Activated CD4-positive, alpha-beta T cell treated with anti-CD3 and anti-CD28 coated beads, Interleukin-2, amount 10 ng/mL, durations not matched to agents 7 days and 5 days (primary cell): Measurements from ENCODE around the gene TNS2. TPM values are rescaled to one million over a fixed set of nuclear protein-coding genes. Genes with fewer than 3 reads are reported as not detected.

Experiments used
- CTCF ChIA-PET: fragments of 350-600 bp; sonication (Branson Sonifier 250); formaldehyde crosslinking; loops from one replicate; lab custom pipeline; 2021; ENCODE audit warnings: antibody characterized with exemption; lab: Charles Lee
- POLR2A ChIA-PET: fragments of 350-600 bp; sonication (Branson Sonifier 250); formaldehyde crosslinking; loops from one replicate; lab custom pipeline; 2021; ENCODE audit warnings: antibody characterized with exemption; lab: Charles Lee
- DNase-seq: peaks from one replicate; pipeline ENCODE4 v3.0.0-alpha.2; 2020
- H3K27ac Mint-ChIP-seq: one replicate; pipeline ENCODE4 v1.8.0; 2021; ENCODE audit warnings: mild to moderate bottlenecking, moderate library complexity, mixed read lengths
- H3K27me3 Mint-ChIP-seq: one replicate; pipeline ENCODE4 v1.8.0; 2021; ENCODE audit warnings: mixed read lengths
- H3K36me3 Mint-ChIP-seq: one replicate; pipeline ENCODE4 v1.8.0; 2021; ENCODE audit warnings: low read depth, mixed read lengths
- H3K4me1 Mint-ChIP-seq: one replicate; pipeline ENCODE4 v1.8.0; 2021; ENCODE audit warnings: mixed read lengths
- H3K4me3 Mint-ChIP-seq: one replicate; pipeline ENCODE4 v1.8.0; 2021; ENCODE audit warnings: mild to moderate bottlenecking, moderate library complexity, mixed read lengths
- H3K9me3 Mint-ChIP-seq: one replicate; pipeline ENCODE4 v1.8.0; 2021; ENCODE audit warnings: mixed read lengths
- total RNA-seq, 2 experiments: library from RNA; stranded (reverse); gene quantifications; one replicate each; pipeline ENCODE4 v1.2.3, GENCODE V29; 2021

Gene TNS2
- total RNA-seq, 2 experiments from 2014 or later, result 0.92 to 1.8 TPM

DNA sequence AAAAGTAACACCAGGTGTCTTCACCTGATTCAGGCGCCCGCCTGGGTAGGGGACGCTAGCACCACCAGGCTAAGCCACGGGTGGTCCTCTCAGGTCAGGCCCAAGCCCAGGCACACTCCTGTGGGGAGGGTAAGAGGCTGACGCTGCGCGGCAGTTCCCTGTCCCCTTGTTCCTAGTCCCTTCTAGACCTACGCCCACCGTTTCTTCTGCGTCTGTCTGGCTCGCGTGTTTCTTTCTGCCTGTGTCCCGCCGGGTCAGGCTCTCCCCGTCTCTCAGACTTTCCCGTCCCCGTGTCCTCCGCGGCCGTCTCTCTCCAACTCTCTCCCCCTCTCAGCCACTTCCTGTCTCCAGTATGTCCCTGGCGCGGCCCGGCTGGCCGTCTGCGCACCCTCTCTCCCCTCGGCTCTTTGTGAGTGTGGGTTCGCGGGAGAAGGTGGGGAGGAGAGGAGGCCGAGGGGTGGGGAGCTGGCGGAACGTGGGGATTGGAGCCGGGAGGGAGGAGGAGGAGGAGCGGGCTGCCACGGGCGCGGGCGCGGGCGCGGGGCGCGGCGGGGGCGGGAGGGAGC, 3.1 kb upstream of the TNS2 start:
- Mint-ChIP-seq H3K27ac (peak overlapping the region; percentile 87), H3K27me3 (peaks cover 10% of the 10 kb centered on the region), H3K4me1 (peaks cover 30% of the 10 kb centered on the region), H3K4me3 (peak overlapping the region; percentile 92), H3K36me3 (peaks cover 2% of the 10 kb centered on the region), H3K9me3 (no peaks in the 10 kb centered on the region)
- DNase-seq, result peak; percentile 42
- POLR2A ChIA-PET, result no interaction called here
- CTCF ChIA-PET, result interaction anchor here (0.6 to 3.1 kb wide), 9 partner anchors 8 to 370 kb away, joined by 3 to 20 read pairs (median 8); partner anchors contain the start of genes SOAT2 and SPRYD3

DNA sequence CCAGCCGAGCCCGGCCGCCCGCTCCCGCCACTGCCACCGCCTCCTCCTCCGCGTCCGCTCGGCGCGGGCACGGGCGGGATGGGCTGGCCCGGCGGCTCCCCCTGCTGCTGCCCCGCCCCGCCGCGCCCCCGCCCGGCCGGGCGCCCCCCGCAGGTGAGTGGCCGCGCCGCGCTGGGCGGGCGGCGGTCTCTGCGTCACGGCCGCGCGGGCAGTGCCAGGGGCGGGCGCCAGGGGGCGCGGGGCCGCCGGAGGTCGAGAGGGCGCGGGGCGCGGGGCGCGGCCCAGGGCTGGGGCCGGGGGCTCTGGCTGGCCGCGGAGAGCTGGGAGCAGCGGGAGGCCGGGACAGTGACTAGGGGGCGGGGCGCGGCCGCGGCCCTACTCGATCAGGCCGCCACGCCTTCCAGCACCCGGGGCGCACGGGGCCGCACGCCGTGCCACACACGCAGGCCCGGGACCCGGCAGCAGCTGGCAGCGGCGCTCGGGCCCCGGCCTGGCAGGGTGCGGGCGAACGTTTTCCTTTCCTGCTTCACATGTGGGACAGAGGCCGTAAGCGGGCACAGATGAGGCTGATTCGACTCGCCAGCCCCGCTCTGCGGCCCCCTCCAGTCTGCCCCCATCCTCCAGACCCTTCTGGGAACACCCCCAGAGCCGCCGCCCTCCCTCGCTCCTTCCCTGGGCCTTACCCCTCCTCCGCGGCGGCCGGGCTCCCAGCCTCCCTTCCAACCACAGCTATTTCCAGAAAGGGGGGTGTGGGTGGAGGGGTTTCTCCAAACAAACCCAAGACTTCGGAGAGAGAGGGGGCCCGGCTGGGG, 2.4 kb upstream of the TNS2 start:
- peak overlapping the region; percentile 32 for H3K4me3 Mint-ChIP-seq
- H3K27me3 Mint-ChIP-seq, result peaks cover 10% of the 10 kb centered on the region
- peaks cover 30% of the 10 kb centered on the region for H3K4me1 Mint-ChIP-seq
- H3K27ac Mint-ChIP-seq, result peak overlapping the region; percentile 13
- CTCF ChIA-PET, result interaction anchor here (0.6 to 3.1 kb wide), 11 partner anchors 9 to 246 kb away, joined by 3 to 20 read pairs (median 5); partner anchors contain the start of genes EIF4B and SOAT2
- no peaks in the 10 kb centered on the region for H3K9me3 Mint-ChIP-seq
- POLR2A ChIA-PET, result no interaction called here
- H3K36me3 Mint-ChIP-seq, result no peaks in the 10 kb centered on the region
- peak; percentile 59 for DNase-seq

DNA sequence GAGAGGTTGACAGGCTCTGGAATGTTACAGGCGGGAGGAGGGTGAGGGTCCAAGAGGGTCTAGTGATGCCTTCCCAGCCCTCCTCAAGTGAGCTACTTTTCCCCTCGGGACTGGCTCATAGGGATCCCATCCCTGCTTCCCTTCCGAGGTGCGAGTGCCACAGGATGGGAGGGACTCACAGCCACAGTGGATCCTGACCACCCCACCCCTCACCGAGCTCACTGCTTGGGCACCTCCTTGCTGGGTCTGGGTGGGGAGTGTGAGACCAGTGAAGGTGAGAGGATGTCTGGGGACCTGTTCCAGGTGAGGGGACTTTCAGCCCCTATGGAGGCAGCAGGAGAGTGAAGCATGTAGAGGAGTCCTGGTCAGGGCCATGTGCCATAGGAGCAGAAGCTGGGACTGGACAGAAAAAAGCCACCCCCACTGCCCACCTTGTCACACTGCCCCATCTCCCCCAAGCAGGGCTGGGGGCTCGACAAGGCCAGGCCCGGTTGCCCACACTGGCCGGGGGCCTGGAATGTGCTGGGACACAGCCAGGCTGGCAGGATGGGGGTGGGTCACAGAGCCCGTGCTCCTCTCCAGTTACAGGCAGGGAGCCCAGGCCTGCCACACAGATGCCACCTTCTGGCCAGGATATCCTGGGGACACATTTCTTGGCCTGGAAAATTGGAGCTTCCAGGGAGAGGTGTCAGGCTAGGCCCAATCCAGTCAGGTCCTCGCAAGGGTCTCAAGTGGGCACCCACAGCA, 1.7 kb upstream of the TNS2 start:
- H3K4me3 Mint-ChIP-seq, result peak overlapping the region; percentile 32
- DNase-seq, result no peak
- no peaks in the 10 kb centered on the region for H3K36me3 Mint-ChIP-seq
- H3K4me1 Mint-ChIP-seq, result peaks cover 30% of the 10 kb centered on the region
- no peaks in the 10 kb centered on the region for H3K9me3 Mint-ChIP-seq
- ChIA-PET POLR2A (no interaction called here), CTCF (interaction anchor here (0.6 to 3.1 kb wide), 14 partner anchors 8 to 1082 kb away, joined by 3 to 20 read pairs (median 4); partner anchors contain the start of genes EIF4B and SOAT2)
- H3K27me3 Mint-ChIP-seq, result peaks cover 10% of the 10 kb centered on the region
- peak overlapping the region; percentile 13 for H3K27ac Mint-ChIP-seq

DNA sequence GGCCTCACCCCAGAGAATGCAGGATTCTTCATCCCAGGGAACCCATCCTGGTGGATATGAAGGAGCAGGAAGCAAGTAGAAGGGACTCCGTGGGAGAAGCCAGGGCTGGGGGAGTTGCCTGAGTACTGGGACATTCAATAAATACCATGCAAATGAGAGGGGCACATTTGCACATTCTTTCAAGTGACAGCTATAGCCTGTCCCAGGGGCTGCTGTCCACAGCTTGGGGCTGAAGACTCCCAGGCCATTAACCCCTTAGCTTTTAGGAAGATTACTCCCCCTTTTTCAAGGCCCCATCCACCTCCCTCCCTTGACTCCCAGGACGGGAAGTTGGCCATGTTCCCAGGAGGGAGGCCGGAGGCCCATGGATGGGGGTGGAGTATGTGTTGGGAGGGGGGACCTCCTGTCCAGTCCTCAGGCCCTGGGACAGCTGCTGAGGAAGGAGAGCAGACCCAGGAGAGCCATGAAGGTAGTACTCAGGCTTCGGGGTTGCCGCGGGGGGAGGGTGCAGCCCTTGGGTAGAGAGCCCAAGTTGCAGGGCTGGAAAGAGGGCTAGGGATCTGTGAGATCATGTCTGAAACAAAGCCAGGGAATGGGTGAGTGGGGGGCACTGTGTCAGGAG, 974 bp upstream of the TNS2 start:
- H3K9me3 Mint-ChIP-seq, result no peaks in the 10 kb centered on the region
- no peak overlapping the region for H3K27ac Mint-ChIP-seq
- ChIA-PET POLR2A (no interaction called here), CTCF (interaction anchor here (0.6 to 3.1 kb wide), 8 partner anchors 8 to 1081 kb away, joined by 3 to 20 read pairs (median 4); partner anchors contain the start of gene EIF4B)
- DNase-seq, result no peak
- H3K27me3 Mint-ChIP-seq, result peaks cover 10% of the 10 kb centered on the region
- peaks cover 35% of the 10 kb centered on the region for H3K4me1 Mint-ChIP-seq
- no peak overlapping the region for H3K4me3 Mint-ChIP-seq
- no peaks in the 10 kb centered on the region for H3K36me3 Mint-ChIP-seq

DNA sequence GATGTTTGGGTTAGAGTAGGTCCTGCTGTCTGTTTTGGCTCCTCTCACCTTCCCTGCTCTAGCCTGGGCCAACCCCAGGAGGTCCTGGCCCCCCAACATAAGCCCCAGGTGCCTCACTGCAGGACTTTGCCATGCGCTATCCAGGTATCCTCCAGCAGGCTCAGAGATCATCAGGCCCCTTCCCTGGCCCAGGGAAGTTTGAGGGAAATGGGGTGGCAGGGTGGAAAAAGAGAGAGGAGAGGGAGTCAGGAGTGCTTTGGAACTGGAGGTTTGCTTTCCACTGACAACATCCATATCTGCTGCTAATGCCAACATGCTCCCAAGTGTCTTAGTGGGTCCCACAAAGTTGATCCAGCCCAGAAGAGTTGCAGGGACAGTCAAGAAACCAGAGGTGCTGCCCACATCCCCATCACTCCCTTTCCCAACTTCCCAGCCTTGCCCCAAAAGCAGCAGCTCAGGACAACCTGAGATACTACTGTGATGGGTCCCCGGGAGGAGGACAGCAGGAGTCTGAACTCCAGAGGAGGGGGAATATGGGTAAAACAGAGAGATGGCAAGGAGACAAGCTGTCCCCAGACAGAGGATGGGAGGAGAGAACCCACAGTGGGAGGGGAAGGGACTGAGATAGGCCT, 677 bp downstream of the TNS2 start:
- peaks cover 3% of the 10 kb centered on the region for H3K27me3 Mint-ChIP-seq
- no peaks in the 10 kb centered on the region for H3K9me3 Mint-ChIP-seq
- DNase-seq, result no peak
- CTCF ChIA-PET, result interaction anchor here (1.4 kb wide), 1 partner anchor 16 kb away, joined by 7 read pairs; no protein-coding TSS in a partner anchor
- H3K27ac Mint-ChIP-seq, result peak overlapping the region; percentile 7
- no peak overlapping the region for H3K4me3 Mint-ChIP-seq
- no peaks in the 10 kb centered on the region for H3K36me3 Mint-ChIP-seq
- POLR2A ChIA-PET, result no interaction called here
- H3K4me1 Mint-ChIP-seq, result peaks cover 41% of the 10 kb centered on the region

DNA sequence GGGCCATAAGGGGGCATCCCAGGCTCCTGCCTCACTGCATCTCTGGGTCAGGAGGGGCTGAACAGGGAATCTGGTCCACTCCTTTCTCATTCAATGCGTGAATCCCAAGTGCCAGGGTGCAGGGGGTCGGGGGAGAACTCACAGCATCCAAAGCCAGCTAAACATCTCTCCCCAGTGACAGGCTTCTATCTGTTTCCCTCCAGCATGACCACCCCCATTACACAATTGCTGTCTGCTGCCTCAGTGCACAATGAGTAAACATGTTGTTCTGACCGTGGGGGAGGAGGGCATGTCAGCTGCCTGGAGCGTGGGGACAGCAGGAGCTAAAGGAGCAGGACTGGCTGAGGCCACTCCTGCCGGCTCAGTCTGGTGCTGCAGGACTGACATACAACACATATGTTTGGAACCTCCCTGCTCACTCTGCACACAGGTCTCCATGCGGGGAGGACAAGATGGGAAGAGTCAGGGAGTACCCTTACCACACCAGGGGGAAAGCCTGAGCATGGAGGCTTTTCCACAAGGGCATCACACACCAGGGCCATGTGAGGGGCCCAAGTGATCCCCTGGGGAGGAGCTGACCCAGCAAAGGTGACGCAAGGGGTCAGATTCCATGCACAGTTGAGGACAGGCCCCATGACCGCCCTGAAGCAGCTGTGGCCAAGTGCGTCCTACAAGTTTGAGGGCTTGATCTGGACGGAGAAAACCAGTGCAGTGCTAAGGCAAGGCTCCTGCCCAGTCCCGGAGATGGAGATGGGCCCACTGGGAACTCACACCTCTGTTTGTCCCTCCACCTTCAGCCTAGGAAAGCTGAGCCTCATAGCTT, 1.4 kb downstream of the TNS2 start:
- no peaks in the 10 kb centered on the region for H3K9me3 Mint-ChIP-seq
- CTCF ChIA-PET, result interaction anchor here (0.9 to 1.4 kb wide), 3 partner anchors 10 to 52 kb away, joined by 3 to 7 read pairs (median 3); partner anchors contain the start of gene SOAT2

DNA sequence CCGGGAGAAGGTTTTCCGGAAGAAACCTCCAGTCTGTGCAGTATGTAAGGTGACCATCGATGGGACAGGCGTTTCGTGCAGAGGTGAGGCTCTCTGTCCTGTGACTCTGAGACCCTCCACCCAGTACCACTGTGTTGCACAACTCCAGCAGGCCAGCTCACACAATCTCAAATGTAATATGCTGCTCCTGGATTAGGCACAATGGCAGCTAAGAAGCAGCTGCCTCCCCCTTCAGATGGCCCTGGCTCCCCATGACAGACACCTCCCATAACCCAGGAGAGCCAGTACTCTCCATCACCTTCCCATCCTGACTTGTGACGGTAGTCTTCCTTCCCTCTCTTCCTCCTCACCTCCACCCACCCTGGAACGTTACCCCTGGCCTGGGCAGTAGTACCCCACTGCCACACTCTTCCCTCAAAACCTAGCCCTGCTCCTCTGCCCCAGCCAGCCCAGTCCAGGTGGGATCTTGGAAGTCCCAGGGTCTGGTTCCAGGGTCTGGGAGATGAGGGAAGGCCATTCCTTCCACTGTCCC, 2.1 kb downstream of the TNS2 start:
- DNase-seq, result no peak
- H3K4me3 Mint-ChIP-seq, result no peak overlapping the region
- H3K36me3 Mint-ChIP-seq, result no peaks in the 10 kb centered on the region
- no peaks in the 10 kb centered on the region for H3K27me3 Mint-ChIP-seq
- H3K9me3 Mint-ChIP-seq, result no peaks in the 10 kb centered on the region
- H3K4me1 Mint-ChIP-seq, result peaks cover 29% of the 10 kb centered on the region
- H3K27ac Mint-ChIP-seq, result no peak overlapping the region
- ChIA-PET CTCF (interaction anchor here (0.9 to 1.4 kb wide), 3 partner anchors 9 to 51 kb away, joined by 3 to 7 read pairs (median 3); partner anchors contain the start of gene SOAT2), POLR2A (no interaction called here)

More for the DNA sequence above, 1.4 kb downstream of the TNS2 start:
- H3K4me1 Mint-ChIP-seq, result peaks cover 35% of the 10 kb centered on the region
- POLR2A ChIA-PET, result no interaction called here
- H3K4me3 Mint-ChIP-seq, result no peak overlapping the region
- DNase-seq, result no peak
- H3K36me3 Mint-ChIP-seq, result no peaks in the 10 kb centered on the region
- no peaks in the 10 kb centered on the region for H3K27me3 Mint-ChIP-seq
- no peak overlapping the region for H3K27ac Mint-ChIP-seq

DNA sequence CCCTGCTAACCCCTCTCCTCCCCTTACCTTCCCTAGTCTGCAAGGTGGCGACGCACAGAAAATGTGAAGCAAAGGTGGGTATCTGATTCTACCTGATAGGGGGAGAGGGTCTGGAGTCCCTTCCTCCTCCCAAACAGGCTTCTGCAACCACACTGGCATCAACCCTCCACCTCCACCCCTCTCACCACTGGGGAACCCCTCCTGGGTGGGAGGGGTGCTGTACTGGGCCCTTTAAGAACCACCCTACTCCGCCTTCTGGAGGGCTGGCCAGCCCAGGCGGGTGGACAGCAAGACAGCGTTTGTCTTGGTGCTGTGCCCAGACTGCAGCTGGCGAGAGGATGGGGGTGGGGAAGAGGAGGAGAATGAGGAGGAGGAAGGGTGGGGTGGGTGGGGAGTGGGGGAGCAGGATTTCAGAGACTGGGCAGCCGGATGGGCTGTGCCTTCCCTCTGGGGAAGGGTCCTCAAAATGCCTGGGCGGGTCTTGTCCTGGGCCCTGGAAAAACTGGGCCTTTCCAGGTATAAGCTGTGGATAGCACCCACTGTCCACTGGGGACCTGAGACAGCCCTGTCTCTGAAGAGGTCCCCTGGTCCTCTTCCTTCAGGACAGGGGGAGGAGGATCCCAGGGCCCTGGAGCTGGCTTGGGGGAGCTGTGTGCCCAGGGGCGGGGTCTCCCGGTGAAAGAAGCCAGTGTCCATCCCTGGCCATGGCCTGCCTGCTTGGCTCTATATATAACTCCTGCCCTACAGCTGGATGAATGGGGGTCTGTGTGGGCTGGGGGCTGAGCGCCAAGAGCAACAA, 2.8 kb downstream of the TNS2 start:
- no peak for DNase-seq
- no peaks in the 10 kb centered on the region for H3K9me3 Mint-ChIP-seq
- no peaks in the 10 kb centered on the region for H3K36me3 Mint-ChIP-seq
- POLR2A ChIA-PET, result no interaction called here
- H3K4me3 Mint-ChIP-seq, result no peak overlapping the region
- H3K27ac Mint-ChIP-seq, result no peak overlapping the region
- H3K4me1 Mint-ChIP-seq, result peaks cover 29% of the 10 kb centered on the region
- CTCF ChIA-PET, result interaction anchor here (0.8 to 4.5 kb wide), 11 partner anchors 8 to 269 kb away, joined by 3 to 33 read pairs (median 5); partner anchors contain the start of gene AAAS
- no peaks in the 10 kb centered on the region for H3K27me3 Mint-ChIP-seq

DNA sequence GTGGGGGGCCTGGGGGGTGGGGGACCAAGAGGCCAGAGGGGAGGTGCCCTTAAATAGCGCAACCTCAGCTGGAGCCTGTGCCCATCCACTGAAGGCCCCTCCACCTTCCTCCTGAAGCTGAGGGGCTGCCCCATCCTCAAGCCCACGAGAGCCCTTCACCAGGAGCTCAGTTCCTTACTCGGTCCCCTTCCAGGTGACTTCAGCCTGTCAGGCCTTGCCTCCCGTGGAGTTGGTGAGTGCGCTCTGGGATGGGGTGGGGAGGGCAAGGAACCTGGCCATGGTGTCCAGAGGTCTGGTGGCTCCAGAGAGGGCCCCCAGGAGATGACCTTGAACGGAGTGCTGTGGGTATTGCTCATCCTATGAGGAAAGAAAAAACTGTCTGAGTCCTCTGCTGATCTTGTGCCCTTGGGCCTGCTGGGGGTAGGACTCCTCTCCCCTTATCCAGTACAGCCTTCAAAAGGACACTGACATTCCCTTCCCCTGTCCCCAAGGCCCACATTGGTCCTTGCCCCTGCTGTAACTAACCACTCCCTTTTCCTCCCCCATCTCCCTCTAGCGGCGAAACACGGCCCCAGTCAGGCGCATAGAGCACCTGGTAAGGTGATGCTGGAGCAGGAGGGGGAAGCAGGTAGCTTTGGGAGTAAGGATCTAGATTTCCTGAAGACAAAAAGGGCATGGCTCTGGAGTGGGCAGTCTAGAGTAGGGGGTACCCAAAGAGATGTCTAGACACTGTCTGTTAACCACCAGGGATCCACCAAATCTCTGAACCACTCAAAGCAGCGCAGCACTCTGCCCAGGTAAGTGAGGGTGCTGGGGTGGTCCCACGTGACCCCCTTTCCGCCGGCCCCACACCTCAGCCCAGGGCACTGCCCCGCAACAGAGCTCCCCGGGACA, 3.6 kb downstream of the TNS2 start:
- CTCF ChIA-PET, result interaction anchor here (0.8 to 4.5 kb wide), 14 partner anchors 8 to 456 kb away, joined by 3 to 33 read pairs (median 5); partner anchors contain the start of genes AAAS and SOAT2
- Mint-ChIP-seq H3K27ac (peak overlapping the region; percentile 91), H3K4me1 (peaks cover 23% of the 10 kb centered on the region), H3K9me3 (no peaks in the 10 kb centered on the region), H3K4me3 (peak overlapping the region; percentile 88), H3K36me3 (no peaks in the 10 kb centered on the region), H3K27me3 (no peaks in the 10 kb centered on the region)
- DNase-seq, result peak; percentile 61
- POLR2A ChIA-PET, result no interaction called here
